GM19193 (cell line): ENCODE results near the gene KDM4C.

ENCODE experiments used
- POLR2A ChIP-seq: IDR thresholded peaks from 4 replicates; pipeline ENCODE4 v1.6.1; 2011; ENCODE audit not compliant: insufficient read depth, insufficient read length; ENCODE audit errors: extremely low read depth

KDM4C gene

GRCh38 chr9:7045361-7045760 is 287.6 kb downstream of the KDM4C start:
- no peak for TF ChIP-seq POLR2A

- no peak for TF ChIP-seq POLR2A
Observed at GRCh38 chr9:7051711-7052110, 293.9 kb downstream of the KDM4C start.

- no peak for TF ChIP-seq POLR2A
Observed at GRCh38 chr9:7053903-7054302, 296.1 kb downstream of the KDM4C start.

GRCh38 chr9:7055171-7055903 is 297.6 kb downstream of the KDM4C start:
- TF ChIP-seq POLR2A, result no peak

GRCh38 chr9:7056254-7056653 is 298.5 kb downstream of the KDM4C start:
- no peak for TF ChIP-seq POLR2A

- no peak for TF ChIP-seq POLR2A
Observed at GRCh38 chr9:7058473-7058872, 300.7 kb downstream of the KDM4C start.

- TF ChIP-seq POLR2A, result no peak
Observed at GRCh38 chr9:7067169-7067568, 309.4 kb downstream of the KDM4C start.

GRCh38 chr9:7071916-7072315 is 314.1 kb downstream of the KDM4C start:
- TF ChIP-seq POLR2A, result no peak

- TF ChIP-seq POLR2A, result no peak
Observed at GRCh38 chr9:7073706-7074105, 315.9 kb downstream of the KDM4C start.

- no peak for TF ChIP-seq POLR2A
Observed at GRCh38 chr9:7075154-7075553, 317.4 kb downstream of the KDM4C start.

GRCh38 chr9:7079051-7079450 is 321.3 kb downstream of the KDM4C start:
- no peak for TF ChIP-seq POLR2A

GRCh38 chr9:7081065-7081600 is 323.4 kb downstream of the KDM4C start:
- no peak for TF ChIP-seq POLR2A

- TF ChIP-seq POLR2A, result no peak
Observed at GRCh38 chr9:7083192-7083591, 325.4 kb downstream of the KDM4C start.

GRCh38 chr9:7085357-7085756 is 327.6 kb downstream of the KDM4C start:
- TF ChIP-seq POLR2A, result no peak

GRCh38 chr9:7086389-7086788 is 328.6 kb downstream of the KDM4C start:
- no peak for TF ChIP-seq POLR2A

GRCh38 chr9:7088611-7089010 is 330.8 kb downstream of the KDM4C start:
- no peak for TF ChIP-seq POLR2A
